Stimulated activated naive CD8-positive, alpha-beta T cell treated with anti-CD3 and anti-CD28 coated beads, Interleukin-15, Interleukin-2, amounts not matched to agents 100 ng/mL and 50 ng/mL, for 24 hours (primary cell): Measurements from ENCODE around the gene FBL.
A peak's percentile ranks its signal among the peaks of the same experiment; 100 is the strongest.
"Not testable (repeated sequence)": the region's sequence is repeated elsewhere in the genome, so short reads cannot be mapped to it uniquely, and the experiment has no call there.

Source experiments
- H3K27ac Mint-ChIP-seq: one replicate; pipeline ENCODE4 v1.8.0; 2021; ENCODE audit warnings: mild to moderate bottlenecking, mixed read lengths
- H3K27me3 Mint-ChIP-seq: one replicate; pipeline ENCODE4 v1.8.0; 2021; ENCODE audit warnings: mixed read lengths
- H3K36me3 Mint-ChIP-seq: one replicate; pipeline ENCODE4 v1.8.0; 2021; ENCODE audit warnings: low read depth, mixed read lengths
- H3K4me1 Mint-ChIP-seq: one replicate; pipeline ENCODE4 v1.8.0; 2021; ENCODE audit warnings: low read depth, mixed read lengths
- H3K4me3 Mint-ChIP-seq: one replicate; pipeline ENCODE4 v1.8.0; 2021; ENCODE audit warnings: mild to moderate bottlenecking, mixed read lengths
- H3K9me3 Mint-ChIP-seq: one replicate; pipeline ENCODE4 v1.8.0; 2021; ENCODE audit warnings: mixed read lengths

The FBL gene

DNA sequence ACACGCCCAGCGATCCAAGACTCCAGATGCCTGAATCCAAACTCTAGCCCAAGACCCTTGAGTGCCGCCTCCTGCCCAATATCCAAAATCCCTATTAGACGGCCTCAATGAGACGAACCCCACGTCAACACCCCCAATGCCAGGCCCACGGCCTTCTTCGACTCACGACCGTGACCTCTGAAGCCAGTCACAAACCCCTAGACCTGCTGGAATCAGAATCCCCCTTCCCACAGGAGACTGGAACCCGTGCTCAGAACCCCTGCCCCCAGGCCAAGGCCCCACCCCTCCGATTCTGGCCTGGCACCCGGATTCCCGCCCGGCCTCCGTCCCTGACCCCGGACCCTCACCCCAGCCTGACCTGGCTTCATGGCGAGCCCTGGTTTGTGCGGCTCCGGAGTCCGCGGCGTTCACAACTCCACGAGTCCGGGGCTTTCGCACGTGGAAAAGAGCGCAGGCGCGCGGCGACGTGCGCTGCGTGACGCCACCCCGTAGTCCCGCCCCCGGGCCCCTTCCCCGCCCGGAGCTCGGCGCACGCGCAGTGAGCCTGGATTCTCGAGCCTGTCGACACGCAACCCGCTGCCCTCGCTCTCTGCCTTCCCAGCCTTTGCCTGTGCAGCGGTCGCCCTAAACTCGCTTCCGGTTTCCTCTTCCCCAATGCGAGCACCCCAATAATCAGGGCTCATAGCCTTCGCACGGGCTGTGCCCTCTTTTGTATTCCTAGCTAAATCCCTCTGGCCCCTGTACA is at the start of gene FBL:
Gene FBL (minus strand): TSS at position 447 of the 745 bp plus-strand sequence. CDS start 79 bp downstream, at position 368.
- H3K9me3 Mint-ChIP-seq, result no peaks in the 10 kb centered on the region
- peaks cover 40% of the 10 kb centered on the region for H3K36me3 Mint-ChIP-seq
- peak within 1 kb of the TSS; percentile 85 for H3K4me3 Mint-ChIP-seq
- H3K4me1 Mint-ChIP-seq, result peaks cover 53% of the 10 kb centered on the region
- H3K27ac Mint-ChIP-seq, result peak within 1 kb of the TSS; percentile 96
- no peaks in the 10 kb centered on the region for H3K27me3 Mint-ChIP-seq

DNA sequence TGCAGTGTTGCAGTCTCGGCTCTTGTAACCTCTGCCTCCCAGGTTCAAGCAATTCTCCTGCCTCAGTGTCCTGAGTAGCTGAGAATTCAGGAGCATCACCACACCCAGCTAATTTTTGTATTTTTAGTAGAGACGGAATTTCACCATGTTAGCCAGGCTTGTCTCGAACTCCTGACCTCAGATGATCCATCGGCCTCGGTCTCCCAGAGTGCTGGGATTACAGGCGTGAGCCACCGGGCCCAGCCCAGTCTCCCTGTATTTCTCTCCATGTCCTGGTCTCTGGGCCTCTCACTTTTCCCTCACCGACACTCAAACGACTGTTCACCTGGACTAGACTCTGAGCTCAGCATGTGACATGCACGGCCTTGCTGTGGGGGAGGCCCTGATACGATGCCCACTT is 48.9 kb upstream of the FBL start:
- H3K4me1 Mint-ChIP-seq, H3K36me3 Mint-ChIP-seq, H3K4me3 Mint-ChIP-seq, H3K9me3 Mint-ChIP-seq, H3K27me3 Mint-ChIP-seq, H3K27ac Mint-ChIP-seq: not testable (repeated sequence)

DNA sequence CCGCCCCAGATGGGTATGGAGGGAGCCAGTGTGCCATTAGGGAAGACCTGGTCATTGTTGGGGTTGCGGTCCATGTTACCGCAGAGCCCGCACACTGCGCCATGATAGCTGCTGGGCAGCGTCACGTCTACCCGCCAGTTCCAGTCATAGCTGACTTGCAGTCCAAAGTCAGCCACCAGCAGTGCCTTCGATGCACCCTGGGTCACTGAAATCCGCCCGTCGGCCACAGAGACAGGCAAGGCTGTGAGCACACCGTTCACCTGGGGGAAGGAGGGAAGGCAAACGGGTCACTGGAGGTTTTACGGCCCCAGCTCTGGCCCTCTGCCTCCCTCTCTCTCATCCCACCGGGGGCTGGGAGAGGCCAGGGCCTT is 48.0 kb upstream of the FBL start:
- not testable (repeated sequence) for H3K4me3 Mint-ChIP-seq, H3K27ac Mint-ChIP-seq, H3K36me3 Mint-ChIP-seq, H3K27me3 Mint-ChIP-seq, H3K4me1 Mint-ChIP-seq, H3K9me3 Mint-ChIP-seq

DNA sequence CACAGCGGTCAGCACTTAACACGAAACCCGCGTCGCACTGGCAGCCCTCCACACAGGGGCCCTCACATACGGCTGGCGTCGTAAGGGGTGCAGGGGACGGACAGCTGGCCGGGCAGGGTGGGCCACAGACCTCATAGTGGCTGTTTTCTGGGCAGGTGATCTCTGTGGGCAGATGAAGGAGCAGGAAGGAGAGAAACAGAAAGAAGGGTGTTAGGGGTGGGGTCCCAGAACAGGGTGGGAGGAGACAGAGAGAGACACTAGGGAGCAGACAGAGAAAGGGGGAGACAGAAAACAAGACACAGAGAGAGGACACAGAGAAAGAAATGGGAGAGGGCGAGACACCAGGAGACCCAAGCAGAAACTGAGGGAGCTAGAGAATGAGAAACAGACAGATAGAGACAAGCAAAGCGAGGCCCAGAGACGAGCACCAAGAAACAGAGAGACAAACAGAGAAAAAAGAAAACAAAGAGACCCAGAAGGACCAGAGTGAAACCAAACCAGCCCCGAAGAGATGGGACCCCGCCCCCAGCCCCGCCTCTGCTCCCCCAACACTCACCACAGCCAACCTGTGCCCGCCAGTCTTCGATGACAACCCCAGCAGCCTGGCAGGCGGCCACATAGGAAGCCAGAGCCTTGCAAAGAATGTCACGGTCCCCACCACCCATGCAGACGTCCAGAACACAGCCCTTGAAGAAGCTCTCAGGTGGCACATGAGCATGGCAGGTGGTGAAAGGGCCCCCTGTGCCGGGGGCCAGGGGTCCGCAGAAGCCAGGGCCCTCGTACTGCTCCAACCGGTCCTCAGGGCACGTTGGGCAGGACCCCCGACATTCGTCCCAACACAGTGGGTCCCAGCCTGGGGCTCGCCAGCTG is 47.4 kb upstream of the FBL start:
- not testable (repeated sequence) for H3K4me3 Mint-ChIP-seq, H3K9me3 Mint-ChIP-seq, H3K27ac Mint-ChIP-seq, H3K36me3 Mint-ChIP-seq, H3K27me3 Mint-ChIP-seq, H3K4me1 Mint-ChIP-seq

DNA sequence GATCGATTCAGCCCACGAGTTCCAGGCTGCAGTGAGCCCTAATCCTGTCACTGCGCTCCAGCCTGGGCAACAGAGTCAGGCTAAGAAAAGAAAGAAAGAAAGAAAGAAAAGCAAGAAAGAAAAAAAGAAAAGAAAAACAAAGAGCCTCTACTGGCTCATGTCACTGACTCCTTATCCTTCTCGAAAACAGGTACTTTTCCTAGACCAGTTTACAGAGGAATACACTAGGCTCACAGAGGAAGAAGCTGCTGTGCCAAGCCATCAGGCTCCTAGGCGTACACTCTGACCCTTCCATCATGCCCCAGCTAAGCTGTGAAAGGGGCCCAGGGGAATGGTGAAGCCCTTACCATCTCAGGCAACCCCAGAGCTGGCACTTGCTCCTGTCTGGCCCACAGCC is 46.3 kb upstream of the FBL start:
- not testable (repeated sequence) for H3K4me1 Mint-ChIP-seq, H3K36me3 Mint-ChIP-seq, H3K4me3 Mint-ChIP-seq, H3K27me3 Mint-ChIP-seq, H3K27ac Mint-ChIP-seq, H3K9me3 Mint-ChIP-seq

DNA sequence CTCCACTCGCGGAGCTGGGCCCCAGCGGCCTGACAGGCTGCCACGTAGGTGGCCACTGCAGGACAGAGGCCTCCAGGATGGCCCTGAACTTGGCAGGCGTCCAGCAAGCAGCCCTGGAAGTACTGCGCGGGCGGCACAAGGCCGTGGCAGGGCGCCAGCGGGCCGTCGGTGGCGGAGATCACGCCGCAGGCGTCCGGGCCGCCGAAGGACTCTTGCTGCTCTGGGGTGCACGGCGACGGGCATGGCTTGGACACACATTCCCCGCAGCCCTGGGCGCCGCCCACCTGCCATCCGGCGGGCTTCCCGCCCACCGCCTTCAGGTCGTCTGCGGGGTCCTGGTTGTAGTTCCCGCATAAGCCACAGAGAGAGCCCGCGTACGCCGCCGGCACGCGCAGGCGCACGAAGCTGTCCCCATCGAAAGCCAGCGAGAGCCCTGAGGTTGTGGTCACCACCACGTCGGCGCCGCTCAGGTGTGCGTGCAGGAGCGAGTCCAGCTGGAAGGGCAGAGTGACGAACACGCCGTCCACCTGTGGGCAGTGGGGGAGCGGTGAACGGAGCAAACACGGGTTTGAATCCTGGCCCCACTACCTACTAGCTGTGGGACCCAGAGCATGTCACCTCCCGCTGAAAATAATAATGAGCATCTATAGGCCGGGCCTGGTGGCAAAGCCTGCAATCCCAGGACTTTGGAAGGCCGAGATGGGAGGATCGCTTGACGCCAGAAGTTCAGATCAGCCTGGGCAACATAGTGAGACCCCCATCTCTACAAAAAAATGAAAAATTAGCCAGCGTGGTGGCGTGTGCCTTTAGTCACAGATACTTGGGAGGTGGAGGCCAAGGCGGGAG is 45.7 kb upstream of the FBL start:
- H3K36me3 Mint-ChIP-seq, H3K27me3 Mint-ChIP-seq, H3K4me3 Mint-ChIP-seq, H3K27ac Mint-ChIP-seq, H3K4me1 Mint-ChIP-seq, H3K9me3 Mint-ChIP-seq: not testable (repeated sequence)

DNA sequence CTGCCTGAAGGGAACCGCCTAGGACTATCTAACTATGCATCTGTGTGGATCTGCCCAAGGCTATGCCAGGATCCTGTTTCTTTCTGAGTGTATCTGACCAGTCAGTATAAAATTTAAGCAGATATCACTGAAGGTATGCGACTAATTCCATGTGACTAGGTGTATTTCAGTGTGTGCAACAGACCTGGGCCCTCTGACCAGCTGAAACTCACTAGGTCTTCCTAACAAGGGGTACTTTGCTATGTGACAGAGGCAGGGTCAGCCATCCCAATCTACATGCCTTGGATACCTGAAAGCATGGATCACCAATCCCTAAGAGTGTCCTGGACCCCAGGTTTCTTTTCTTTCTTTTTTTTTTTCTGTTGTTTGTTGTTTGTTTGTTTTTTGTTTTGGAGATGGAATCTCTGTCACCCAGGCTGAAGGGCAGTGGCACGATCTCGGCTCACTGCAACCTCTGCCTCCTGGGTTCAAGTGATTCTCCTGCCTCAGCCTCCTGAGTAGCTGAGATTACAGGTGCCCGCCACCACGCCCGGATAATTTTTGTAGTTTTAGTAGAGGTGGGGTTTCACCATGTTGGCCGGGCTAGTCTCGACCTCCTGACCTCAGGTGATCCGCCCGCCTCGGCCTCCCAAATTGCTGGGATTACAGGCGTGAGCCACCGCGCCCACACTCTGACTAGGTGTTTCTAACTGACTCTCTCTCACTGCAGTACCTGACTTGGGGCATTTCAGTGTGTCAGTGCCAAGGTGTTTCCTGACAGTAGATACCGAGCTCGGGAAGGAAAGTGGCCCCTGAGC is 44.8 kb upstream of the FBL start:
- no peaks in the 10 kb centered on the region for H3K27me3 Mint-ChIP-seq
- H3K27ac Mint-ChIP-seq, result no peak overlapping the region
- no peaks in the 10 kb centered on the region for H3K9me3 Mint-ChIP-seq
- peaks cover 6% of the 10 kb centered on the region for H3K36me3 Mint-ChIP-seq
- no peak overlapping the region for H3K4me3 Mint-ChIP-seq
- no peaks in the 10 kb centered on the region for H3K4me1 Mint-ChIP-seq

DNA sequence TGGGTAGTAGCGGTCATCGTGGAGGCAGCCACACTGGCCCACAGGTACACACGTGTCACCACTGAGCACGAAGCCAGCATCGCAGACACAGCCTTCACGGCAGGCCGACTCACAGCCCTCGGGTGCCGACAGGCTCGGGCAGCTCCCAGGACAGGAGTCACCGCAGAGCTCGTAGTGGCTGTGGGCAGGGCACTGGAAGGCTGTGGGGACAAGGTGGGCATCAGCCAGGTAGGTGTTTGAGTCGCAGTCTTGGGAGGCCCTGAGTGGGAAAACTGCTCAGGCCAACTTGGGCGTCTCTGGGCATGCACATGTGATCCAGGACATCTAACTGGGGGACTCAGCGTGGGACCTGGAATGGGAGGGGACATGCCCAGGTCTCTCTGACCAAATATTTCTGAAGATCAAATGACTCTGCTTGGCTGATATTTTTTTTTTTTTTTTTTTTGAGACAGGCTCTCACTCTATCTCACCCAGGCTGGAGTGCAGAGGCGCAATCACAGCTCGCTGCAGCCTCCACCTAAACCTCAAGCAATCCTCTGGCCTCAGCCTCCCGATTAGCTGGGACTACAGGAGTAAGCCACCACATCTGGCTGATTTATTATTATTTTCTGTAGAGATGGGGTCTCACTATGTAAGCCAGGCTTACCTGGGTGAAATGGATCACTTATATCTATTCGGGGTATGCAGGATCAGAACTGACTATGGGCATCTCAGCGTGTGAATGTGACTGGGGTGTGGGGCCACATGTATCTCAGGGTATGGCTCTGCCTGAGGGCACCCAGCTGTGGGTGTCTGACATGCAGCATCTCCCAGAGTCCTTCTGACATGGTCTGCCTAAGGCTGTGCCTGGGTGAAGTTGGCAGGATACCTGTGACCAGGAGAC is 43.9 kb upstream of the FBL start:
- not testable (repeated sequence) for H3K9me3 Mint-ChIP-seq, H3K27ac Mint-ChIP-seq, H3K27me3 Mint-ChIP-seq, H3K4me1 Mint-ChIP-seq, H3K4me3 Mint-ChIP-seq, H3K36me3 Mint-ChIP-seq

DNA sequence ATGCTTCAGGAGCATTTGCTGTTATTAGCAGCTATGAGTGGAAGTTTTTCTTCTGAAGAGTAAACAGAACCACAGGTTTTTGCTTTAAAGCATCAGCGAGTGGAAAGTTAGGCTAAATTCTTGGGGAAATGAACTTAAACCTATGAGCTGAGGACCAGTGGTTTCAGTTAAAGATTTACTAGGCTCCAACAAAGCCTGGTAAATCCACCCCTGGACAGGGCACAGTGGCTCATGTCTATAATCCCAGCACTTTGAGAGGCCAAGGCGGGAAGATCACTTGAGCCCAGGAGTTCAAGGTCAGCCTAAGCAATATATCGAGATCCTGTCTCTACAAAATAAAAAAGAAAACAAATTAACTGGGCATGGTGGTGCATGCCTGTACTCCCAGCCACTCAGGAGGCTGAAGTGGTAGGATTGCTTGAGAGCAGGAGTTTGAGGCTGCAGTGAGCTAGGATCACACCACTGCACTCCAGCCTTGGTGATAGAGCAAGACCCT is 41.3 kb upstream of the FBL start:
- H3K4me1 Mint-ChIP-seq, H3K36me3 Mint-ChIP-seq, H3K27ac Mint-ChIP-seq, H3K4me3 Mint-ChIP-seq, H3K27me3 Mint-ChIP-seq, H3K9me3 Mint-ChIP-seq: not testable (repeated sequence)

DNA sequence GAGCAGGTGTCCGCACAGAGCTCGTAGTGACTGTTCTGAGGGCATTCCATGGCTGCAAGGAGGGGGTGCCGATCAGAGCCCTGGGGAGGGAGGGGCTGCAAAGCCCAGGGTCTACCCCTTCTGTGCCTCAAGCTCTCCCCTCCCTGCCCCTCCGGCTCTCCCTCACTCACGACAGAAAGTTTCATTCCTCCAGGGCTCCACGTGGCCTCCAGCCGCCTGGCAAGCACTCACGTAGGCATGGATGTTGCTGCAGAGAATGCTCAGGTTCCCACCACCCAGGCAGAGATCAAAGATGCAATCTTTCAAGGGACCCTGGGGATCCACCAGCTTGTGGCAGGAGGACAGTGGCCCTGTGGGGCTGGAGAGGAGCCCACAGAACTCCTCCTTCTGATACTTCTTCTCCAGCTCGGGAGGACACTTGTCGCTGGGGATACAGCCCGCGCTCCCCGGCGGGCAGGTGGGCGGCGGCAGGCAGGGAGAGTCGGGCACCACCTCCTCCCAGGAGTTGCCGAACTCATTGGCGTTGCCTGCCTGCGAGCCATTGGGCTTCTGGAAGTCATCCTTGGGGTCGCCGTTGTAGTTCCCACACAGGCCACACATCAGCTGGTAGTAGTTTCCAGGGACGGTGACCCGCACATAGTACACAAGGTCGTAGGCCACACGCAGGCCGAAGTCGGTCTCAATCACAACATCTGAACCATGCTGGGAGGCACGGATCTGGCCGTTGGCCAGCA is 39.8 kb upstream of the FBL start:
- H3K9me3 Mint-ChIP-seq, H3K27me3 Mint-ChIP-seq: not testable (repeated sequence)

DNA sequence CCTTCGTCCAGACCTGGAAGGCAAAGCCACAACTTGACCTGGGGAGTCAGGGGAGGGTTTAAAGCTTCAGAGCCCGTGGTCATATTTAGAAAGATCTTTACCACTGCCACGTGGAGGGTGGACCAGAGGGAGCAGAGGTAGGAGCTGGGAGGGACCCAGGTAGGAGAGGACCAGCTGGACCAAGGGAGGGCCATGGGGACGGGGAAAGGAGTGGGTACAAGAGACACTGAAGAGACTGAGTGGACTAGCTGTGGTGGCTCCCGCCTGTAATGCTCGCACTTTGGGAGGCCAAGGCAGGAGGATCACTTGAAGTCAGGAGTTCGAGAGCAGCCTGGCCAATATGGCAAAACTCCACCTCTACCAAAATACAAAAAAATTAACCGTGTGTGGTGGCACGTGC is 38.5 kb upstream of the FBL start:
- H3K4me1 Mint-ChIP-seq, H3K27ac Mint-ChIP-seq, H3K9me3 Mint-ChIP-seq, H3K36me3 Mint-ChIP-seq, H3K4me3 Mint-ChIP-seq, H3K27me3 Mint-ChIP-seq: not testable (repeated sequence)

More for the DNA sequence above, 39.8 kb upstream of the FBL start:
- not testable (repeated sequence) for H3K4me3 Mint-ChIP-seq, H3K4me1 Mint-ChIP-seq, H3K36me3 Mint-ChIP-seq, H3K27ac Mint-ChIP-seq

DNA sequence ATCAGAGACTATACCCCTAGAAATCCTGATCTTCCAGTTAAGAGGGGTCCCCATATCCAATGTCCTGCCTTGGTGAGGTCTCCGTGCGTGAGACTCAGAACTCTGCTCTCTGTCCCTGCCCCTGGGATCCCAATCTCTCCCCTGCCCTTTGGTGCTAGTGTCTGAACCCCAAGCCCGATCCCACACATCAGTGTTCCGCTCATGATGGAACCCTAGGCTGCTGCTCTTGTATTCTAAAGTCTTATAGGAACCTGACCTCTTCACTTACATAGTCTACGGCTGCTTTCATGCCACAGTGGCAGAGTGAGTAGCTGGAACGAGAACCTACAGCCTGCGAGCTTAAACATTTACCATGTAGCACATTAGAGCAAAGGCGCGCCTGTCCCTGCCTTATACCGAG is 36.5 kb upstream of the FBL start:
- not testable (repeated sequence) for H3K4me3 Mint-ChIP-seq, H3K27ac Mint-ChIP-seq, H3K36me3 Mint-ChIP-seq, H3K4me1 Mint-ChIP-seq, H3K27me3 Mint-ChIP-seq, H3K9me3 Mint-ChIP-seq

DNA sequence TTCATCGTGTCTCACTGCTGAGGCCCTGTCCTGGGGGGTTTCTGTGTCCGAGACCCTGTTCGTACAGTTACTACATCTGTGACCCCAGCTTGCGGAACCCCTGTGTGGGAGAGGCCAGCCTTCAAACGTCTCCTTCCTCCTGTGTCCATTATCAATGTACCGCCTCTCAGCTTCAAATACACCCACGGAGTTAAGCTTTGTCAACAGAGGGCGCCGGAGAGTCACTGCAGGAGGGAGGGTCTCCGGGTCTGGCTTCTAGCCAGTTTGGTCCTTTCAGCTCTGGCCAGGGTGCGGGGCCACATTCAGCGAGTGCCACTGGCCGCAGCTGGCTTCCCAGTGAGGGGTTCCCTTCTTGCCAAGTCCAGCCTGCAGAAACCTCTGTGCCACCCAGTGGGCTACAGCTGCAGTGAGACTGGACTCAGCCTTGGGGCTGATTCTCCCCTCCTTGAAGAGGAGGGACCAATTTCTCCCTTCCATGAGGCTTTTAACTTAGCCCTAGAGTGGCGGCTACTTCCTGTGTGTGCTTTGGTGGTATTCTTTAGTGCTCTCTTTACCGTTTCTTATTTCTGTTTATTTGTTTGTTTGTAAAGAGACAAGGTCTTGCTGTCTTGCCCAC is 35.4 kb upstream of the FBL start:
- not testable (repeated sequence) for H3K27ac Mint-ChIP-seq, H3K9me3 Mint-ChIP-seq, H3K4me1 Mint-ChIP-seq

More for the DNA sequence above, 35.4 kb upstream of the FBL start:
- H3K4me3 Mint-ChIP-seq, H3K27me3 Mint-ChIP-seq, H3K36me3 Mint-ChIP-seq: not testable (repeated sequence)
